Umbilical cord (tissue), 2 donors: ENCODE measurements around the gene CAPN11. TPM values are rescaled to one million over a fixed set of nuclear protein-coding genes. Genes with fewer than 3 reads are reported as not detected.

Source experiments
- DNase-seq: peaks from one replicate; pipeline ENCODE4 v3.0.0-alpha.2; 2015; ENCODE audit warnings: low spot score
- total RNA-seq: library from RNA; depleted of rRNA; stranded (reverse); fragments of >200 nt; gene quantifications from one replicate; pipeline ENCODE4 v1.2.3, GENCODE V29; 2014; ENCODE audit warnings: low replicate concordance; ENCODE audit not compliant: insufficient read depth

CAPN11 gene
- not detected for total RNA-seq

DNA sequence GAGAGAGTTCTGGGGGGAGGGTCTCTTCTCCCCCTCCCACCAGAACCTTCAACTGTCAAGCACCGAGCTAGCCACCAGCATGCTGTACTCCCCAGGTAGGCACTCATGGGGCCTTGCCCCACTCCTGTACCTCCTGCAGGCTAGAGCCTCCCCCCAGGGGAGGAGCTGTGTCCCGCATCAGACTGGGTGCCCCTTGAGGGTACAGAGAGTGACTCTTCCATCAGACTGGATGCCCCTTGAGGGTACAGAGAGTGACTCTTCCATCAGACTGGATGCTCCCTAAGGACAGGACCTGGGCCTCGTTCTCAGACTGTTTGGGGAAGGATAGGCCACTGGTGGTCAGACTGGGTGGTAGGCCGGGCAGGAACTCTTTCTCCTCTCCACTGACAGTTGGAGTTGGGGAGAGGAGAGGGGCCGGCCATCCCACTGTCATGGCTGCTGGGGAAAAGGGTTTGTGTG is at the start of gene CAPN11:
CAPN11 (plus strand) TSS at position 51 of the 459 bp plus-strand sequence; CDS start at position 80, 29 bp downstream.
- DNase-seq: no peak

DNA sequence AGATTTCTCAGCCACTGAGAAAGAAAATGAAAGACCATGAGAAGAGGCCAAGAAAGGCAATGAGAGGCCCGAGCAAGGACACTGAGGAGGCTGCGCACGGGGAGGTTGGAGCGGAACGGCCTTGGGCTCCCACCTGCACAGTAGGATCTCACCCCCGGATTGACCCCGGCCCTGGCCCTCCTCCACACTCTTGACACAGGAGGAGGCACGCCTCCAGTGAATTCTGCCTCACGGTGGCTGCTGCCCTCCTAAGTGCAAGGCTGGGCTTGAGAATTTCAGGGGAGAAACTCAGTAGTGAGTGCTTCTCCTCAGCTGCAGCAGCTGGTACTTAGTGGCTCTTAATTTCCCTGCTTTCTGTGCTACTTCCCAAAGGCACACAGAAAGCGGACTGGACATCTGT is 49.4 kb upstream of the CAPN11 start:
- no peak for DNase-seq

DNA sequence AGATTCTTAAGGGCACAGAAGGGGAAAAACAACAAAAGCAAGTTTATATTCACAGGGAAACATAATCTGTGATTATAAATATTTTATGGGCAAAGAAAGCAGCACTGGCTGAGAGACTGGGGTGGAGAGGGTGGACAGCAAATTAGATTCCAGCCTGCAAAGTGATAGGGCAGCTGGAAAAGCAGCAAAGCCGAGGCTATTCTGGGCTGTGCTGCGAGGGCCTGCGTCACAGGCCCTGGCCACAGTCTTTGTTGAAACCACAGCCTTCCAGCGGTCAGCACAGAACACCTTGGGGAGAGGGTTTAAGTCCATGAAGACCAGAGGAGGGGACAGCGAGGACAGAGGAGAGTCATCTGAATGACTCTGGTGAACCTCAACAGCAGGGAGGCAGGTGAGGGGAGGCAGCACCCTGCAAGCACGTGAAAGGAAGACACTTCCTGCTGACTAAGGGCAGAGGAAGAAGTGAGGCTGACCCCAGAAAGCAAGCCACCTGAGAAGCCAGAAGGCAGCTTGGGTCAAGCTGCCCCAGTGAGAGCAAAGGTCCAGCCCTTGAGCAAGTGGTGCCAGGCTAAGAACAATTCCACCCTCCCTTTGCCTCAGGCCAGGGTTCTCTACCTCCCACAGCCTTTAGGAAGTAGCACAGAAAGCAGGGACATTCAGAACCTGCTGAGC is 48.5 kb upstream of the CAPN11 start:
- no peak for DNase-seq

DNA sequence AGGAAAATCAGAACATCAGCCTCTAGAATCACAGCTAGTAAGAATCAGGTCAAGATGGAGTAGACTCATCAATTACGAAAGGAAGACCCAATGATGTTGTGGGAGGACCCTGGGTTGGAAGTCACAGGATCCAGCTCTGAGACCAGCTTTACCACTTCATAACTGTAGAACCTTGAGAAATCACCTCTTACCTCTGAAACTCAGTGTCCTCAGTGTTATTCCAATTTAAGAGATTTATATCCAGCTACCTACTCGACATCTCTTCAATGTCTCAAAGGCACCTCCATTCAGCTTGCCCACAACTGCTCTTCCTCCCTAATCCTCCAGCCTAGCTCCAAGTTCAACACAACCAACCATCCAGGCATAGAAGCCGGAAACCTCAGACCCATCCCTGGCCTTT is 47.7 kb upstream of the CAPN11 start:
- DNase-seq: no peak

DNA sequence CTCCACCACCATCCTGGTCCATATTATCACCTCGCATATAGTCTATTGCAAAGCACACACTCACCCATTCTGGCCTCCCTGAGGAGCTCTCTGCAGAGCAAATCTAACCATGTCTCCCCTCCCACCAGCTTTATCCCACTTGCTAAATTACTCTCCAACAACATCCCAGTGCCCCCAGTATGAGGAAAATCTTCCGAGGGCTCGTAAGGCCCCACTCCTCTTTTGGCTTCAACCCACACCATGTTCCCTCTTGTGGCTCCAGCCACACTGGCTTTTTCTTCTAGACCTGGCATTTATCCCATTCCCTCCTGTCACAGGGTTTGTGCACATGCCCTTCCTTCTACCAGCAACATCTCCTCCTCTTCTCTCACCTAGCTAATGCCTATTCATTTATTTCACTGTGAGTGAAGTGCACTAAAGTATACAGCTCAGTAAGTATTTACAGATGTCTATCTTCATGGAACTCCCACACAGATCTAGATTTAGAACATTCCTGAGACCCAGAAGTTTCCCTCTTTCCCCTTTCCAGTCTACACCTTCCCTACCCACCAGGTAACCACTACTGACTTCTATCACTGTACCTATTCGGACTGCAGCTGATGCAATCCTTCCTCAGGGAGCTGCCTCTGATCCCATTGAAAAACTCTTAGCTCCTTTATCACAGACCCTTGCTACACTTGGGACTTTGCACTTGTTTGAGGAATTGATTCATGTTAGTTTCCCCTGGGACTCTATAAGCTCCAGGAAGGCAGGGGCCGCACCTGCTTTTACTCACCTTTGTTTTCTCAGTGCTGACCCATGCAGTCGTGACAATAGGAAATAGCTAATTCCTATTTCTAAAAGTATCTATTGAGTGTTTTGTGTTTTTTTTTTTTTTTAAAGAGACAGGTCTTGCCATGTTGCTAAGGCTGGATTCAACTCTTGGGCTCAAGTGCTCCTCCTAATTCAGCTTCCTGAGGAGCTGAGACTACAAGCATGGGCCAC is 46.9 kb upstream of the CAPN11 start:
- no peak for DNase-seq

DNA sequence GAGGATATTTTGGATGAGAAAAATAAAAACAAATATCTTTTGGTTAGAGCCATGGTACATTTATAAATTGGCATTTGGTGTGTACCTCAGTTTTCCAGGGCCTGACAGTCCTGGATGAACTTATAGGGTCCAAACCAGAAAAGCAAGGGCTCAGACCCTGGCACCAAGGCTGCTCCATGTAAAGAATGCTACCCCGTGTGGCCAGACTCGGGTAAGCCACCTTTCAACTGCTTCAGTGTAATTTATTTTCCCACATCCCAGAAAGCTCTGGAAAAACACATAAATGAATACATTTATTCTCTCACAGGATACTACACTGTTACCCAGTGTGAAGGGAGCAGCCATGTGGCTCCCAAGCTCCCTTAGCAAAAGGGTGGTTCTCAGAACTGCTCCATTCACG is 45.2 kb upstream of the CAPN11 start:
- no peak for DNase-seq

DNA sequence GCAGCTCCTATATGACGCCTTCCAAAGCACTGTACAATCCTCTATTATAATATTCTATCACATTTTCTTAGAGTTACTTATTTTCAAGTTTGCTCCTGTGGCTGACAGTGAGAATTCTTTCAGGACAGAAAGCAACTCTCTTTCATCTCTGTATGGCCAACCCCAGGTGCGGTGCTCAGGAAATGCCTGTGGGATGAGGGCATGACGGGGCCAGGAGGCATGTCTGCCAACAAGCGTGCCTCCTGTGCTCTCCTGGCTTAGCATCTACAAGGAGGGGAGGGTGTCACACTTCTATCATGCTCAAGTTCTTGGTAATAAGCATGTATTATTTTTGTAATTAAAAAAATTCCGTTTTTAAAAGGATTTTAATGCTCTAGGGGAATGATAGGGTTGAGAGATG is 42.8 kb upstream of the CAPN11 start:
- DNase-seq: no peak

DNA sequence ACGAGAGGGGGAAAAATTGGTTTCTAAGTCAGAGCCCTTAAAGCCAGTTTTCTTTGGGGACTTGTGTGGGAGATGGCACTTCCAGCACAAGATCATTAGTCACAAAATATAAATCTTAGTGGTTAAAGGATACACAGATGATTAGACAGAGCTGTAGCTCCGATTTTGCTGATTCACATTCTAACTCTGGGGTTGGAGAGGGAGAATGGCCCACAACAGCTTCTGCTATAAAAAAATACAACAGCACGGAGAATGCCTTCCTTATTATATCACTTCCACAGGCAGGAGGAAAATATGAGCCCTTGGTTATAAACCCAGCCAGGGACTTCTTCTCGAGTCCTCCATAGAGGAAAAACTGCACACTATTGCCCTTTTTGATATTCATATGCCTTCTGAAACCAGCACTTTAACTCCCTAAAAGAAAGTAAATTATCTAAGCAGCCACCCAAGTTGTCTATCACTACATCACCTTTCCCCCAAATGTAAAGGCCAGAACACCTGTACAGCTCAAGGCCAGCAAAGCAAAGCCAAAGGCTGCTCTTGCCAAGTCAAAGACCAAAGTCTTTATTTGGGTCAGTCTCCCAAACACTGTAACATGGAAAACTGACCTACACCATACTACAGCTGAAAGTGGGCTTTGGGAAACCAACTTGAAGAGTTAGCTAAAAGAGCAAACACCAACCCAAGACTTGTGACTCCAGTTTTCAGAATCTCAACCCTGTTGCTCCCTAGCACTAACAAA is 41.8 kb upstream of the CAPN11 start:
- DNase-seq: peak; percentile 52

DNA sequence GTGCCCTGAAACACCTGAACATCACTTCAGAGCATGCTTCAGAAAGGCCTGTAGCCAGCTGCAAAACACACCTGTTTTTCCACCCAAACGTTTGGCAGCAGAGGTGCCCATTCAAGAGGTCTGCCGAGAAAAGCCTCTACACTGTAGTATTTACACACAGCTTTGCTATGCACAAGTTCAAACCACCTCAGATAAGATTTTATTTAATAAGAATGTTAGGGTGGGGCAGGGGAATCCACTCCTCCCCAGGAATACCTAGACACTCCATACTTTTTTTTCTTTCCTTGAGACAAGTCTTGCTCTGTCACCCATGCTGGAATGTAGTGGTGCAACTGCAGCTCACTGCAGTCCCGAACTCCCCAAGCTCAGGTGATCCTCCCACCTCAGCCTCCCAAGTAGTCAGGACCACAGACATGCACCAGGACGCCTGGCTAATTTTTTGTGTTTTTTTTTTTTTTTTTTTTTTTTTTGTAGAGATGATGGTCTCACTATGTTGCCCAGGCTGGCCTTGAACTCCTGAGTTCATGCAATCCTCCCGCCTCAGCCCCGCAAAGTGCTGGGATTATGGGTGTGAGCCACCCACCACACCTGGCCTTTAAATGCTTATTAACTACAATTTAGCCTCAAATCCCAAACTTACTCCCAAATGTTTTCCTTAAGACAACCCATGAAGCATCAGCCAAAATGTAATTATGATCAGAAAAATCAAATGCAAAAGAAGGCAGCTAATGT is 41.1 kb upstream of the CAPN11 start:
- no peak for DNase-seq

DNA sequence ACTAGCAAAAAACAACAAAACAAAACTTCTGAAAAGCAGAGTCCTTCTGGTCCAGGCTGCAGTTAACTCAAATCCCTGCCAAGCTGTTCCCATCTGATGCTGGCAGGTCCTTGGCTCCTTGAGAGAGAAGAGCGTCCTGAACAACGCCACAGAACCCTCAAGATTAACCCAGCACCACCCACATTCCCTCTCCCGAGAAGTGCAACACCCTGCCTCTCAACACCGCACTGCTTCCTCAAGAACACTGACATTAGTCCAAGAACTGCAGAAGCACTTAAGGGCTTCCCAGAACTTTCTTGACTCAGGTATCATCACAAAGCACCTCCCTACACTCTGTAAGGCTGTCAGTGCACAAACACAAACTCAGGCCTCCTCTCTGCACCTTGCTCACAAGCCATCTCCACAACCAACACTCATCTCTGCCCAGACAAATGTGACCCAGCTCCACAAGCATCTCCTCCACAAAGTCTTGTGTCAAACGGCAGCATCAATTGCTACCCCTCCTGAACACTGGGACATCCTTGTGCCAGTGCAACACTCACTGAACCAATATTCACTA is 38.8 kb upstream of the CAPN11 start:
- no peak for DNase-seq

DNA sequence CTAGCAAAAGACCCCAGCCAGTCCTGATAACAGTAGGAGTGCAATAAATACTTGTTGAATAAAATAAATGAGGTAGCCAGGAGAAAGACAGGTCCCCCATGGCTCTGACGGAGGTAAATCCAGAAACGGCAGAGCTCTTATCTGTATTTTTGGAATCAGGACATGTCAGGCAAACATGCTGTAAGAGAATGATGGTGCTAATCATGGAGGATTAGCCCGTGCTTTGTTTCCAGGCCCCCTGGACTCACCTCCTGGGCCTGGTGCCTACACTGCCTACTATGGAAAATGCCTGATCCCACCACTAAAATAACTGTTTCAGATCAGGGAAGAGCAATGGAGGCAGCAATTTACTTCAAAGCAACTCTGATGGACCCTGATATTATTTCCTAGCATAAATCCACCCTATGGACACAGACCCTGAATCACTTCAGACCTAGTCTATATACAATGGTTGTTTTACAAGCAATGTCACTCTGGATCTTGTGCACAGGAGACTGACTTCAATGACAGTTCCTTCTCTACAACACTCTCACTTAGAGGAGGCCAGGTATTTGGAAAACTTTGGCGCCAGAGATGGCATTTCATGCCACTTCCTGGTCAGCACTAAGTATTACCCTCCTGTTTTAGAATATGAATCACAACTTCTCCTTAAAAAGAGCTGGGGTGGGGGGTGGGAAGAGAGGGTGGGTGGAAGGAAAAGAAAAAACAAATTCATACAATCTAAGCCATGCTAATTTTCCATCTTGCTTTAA is 37.8 kb upstream of the CAPN11 start:
- no peak for DNase-seq

DNA sequence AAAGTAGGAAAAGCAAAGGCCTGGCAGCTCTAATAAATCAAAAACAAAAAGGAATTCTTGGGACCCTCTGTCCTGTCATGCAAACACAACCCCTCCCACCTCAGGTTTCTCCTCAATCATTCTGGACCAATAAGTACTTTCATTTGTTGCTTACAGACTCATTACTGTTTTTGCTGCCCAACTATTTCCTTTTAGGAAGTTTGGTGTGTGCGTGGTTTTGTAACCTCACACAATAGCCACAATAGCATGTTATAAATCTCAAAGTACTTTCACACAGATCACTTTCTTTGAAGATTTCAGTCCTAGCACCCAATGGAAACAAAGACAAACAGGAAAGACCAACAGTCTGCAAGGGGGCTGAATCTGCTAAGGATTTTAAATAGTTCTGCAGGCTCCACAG is 35.8 kb upstream of the CAPN11 start:
- DNase-seq: peak; percentile 20

DNA sequence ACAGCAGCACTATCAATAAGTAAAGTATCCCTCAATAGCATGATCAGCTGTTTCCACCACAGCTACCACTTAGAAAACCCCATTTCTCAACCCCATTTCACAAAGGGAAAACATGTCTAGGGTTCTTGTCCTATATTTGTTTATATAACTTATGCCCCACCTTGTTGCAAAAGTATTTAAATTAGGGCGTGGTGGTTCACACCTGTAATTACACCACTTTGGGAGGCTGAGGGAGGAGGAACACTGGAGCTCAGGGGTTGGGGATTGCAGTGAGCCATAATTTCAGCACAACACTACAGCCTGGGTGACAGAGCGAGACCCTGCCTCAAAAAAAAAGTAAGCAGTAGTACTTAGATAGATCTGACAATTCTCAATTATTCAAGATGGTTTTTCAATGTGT is 35.1 kb upstream of the CAPN11 start:
- no peak for DNase-seq

DNA sequence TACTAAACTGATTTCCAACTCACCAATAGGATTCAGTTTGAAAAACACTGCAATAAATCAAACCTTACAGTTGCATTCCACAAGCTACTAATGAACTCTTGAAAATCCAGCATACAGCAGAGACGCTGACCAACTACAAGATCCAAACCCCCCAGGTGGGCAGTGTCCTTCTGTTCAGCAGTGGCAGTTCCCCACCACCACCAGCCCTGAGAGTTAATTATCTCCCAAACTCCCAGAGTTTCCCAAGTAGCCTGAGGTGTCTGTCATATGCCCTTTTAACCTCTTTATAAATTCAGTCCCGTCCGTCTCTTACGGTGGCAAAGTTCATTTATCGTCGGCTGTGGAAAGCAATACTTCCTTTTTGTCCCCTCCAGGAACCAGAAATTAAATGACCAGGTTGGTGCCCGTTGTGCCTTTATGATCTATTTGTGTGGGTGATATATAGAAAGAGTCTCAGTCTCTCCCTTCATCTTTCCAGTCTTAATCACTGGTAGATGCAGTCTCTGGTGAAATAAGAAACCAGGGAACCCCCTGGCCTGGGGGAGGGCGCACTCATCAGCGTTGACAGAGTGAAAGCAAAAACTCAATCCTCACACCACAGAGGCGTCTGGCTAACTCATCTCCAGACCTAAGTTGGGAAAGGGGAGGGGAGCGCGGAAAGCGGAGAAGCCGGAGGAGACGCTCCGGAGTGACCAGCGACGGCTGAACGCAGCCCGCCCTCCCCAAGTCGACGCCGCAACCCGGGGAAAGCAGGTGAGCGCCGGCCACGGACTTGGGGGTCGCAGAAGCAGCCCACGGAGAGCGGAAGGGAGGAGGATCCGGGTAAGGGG is 32.1 kb upstream of the CAPN11 start:
- DNase-seq: peak; percentile 83

DNA sequence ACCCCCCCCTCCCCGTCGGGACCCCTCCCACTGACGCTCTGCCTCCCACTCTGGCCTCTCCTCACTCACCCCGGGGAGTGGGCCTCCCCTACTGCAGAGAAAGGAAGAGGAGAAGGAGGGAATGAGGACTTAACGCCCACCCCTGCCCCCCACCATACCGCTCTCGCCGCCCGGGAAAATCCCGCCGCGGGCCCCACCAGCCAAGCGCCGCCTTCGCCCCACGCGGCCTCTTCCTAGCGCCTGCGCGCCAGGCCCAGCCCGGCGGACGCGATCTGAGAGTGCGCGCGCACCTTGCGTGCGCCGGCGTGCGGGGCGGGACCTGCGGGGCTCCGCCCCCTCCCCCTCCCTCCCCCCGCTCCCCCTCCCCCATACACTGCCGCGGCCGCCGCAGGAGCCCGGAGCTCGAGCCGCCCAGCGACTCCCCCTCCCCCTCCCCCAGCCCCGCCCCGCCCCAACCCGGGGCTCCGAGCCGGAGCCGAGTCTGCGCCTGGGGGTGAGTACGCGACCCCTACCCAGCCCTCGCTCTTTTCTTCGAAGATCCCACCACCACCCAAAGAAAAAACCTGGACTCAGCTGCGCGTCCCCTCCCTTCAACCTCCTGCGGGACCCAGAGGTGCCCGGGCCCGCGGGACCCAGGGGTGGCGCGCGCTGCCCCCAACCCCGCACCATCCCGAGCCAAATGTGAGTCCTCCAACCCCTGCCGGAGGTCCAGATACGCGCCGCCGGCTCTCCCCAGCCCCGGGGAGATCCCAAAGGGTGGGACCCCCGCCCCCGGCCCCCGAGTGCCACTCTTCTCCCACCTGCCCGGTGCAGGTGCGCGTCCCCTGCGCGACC is 31.2 kb upstream of the CAPN11 start, which contains the start of the genes MRPL14 and TMEM63B:
MRPL14 (minus strand) TSS at position 267 of the 834 bp plus-strand sequence. CDS start 10,841 bp downstream, outside the sequence.
TMEM63B (plus strand) TSS at position 369 of the 834 bp plus-strand sequence. CDS start 7,031 bp downstream, outside the sequence.
- DNase-seq: peak; percentile 92

DNA sequence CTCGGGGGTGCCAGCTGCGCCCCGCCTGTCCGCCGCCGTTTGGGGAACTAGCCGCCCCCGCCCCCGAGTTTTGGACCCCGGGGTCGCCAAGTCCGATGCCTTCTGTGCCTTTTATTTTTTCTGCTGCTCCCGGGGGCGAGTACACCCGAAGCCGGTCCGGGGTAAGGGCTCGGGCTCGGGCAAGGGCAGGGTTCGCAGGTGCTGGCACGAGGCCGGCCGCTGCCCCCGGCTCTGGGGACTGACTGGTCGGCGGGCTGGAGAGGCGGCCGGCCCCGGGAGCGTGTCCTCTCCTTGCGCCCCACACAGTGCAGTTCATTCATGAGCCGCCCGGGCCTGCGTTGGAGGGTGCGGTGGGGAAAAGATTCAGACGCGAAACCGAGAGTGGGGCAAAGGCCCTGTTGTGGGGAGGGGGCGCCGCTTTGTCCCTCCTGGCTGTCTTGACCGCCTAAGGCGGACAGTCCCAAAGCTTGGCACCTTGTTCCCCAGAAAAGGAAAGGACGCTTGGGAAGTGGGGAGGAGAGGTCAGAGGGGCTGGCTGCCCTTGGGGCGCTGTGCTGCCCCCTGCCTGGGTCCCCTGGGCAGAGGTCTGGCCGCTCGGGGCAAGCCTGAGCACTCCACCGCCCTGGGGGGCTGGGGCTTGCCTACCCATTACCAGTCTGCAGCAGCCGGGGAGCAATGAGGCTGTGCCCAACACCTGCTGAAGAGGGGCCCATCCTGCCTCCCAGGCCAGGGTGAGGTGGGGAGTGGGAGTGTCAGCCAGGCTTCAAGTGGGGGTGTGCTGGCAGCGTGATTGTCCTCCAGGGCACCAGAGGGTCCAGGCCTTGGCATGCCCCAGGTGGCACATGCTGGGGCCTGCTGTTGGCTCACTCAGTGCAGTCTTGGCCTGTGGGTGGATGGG is 30.4 kb upstream of the CAPN11 start:
- DNase-seq: no peak

DNA sequence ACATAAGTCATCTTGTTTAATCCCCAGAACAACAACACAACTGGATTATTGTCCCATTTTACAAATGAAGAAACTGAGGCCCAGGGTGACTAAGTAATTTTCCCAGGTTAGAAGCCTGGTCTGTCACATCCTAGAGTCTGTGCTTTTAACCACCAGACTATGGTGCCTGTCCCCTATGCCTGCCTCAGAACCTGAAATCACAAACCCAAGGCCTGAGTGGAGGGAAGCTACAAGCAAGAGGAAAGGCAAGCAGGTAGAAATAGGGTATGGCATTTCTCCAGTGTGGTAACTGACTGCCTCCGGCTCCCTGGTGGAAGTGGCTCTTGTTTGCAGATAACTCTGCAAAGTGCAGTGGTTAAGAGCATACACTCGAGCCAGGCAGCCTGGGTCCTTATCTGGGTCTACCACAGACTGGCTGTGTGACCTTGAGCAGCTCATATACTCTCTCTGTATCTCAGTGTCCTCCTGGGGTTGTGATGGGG is 28.7 kb upstream of the CAPN11 start:
- no peak for DNase-seq
